GM19372 (cell line): ENCODE measurements around the gene VWA8.
"Not testable (repeated sequence)": the region's sequence is repeated elsewhere in the genome, so short reads cannot be mapped to it uniquely, and the experiment has no call there.

Experiments
- ATAC-seq: cut with Tn5 transposase; IDR thresholded peaks from one replicate; pipeline ENCODE4 v1.9.1; 2021; ENCODE audit warnings: mild to moderate bottlenecking, low read depth, moderate library complexity; ENCODE audit not compliant: unreplicated experiment

The VWA8 gene

DNA sequence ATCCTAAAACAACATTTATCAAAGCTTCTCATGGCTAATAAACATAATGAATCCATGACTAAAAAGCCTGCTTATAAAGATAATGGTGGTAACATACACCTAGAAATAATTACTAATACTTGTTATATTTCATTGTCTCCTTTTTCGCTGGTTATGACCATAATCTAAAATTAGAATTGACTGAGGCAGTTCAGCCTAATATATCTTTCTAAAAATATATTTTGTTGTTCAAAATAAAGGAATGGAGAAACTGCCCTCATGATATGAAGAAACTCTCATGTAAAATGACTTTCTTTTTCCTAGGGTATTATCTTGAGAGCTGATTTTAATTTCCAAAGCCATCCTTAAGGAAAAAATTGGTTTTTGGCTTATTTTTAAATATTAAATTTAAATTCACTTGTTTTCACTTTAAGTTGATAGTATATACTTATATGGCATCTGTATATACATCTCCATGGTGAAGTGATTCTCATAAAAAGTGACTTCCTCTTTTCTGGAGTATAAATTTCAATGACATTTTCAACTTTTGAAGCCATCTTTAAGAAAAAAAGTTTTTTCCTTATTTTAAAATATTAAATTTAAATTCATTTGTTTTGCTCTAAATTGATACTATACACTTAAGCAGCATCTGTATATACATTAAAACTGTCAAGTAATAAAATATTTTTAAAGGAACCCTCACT is 204.6 kb downstream of the VWA8 start:
- ATAC-seq = no peak

- no peak for ATAC-seq
These were observed 209.0 kb downstream of the VWA8 start for GRCh38 chr13:41751734-41752445.

- no peak for ATAC-seq
These were observed 209.6 kb downstream of the VWA8 start for GRCh38 chr13:41751277-41751676.

- no peak for ATAC-seq
These were observed 214.7 kb downstream of the VWA8 start for GRCh38 chr13:41746259-41746658.

DNA sequence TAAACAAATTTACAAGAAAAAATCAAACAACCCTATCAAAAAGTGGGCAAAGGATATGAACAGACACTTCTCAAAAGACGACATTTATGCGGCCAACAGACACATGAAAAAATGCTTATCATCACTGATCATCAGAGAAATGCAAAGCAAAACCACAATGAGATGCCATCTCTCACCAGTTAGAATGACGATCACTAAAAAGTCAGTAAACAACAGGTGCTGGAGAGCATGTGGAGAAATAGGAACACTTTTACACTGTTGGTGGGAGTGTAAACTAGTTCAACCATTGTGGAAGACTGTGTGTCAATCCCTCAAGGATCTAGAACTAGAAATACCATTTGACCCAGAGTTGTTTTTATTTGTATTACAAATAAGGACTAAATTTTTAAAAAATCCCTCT is 215.4 kb downstream of the VWA8 start:
- ATAC-seq = not testable (repeated sequence)

GRCh38 chr13:41742917-41743552 is 217.9 kb downstream of the VWA8 start:
- ATAC-seq = no peak

DNA sequence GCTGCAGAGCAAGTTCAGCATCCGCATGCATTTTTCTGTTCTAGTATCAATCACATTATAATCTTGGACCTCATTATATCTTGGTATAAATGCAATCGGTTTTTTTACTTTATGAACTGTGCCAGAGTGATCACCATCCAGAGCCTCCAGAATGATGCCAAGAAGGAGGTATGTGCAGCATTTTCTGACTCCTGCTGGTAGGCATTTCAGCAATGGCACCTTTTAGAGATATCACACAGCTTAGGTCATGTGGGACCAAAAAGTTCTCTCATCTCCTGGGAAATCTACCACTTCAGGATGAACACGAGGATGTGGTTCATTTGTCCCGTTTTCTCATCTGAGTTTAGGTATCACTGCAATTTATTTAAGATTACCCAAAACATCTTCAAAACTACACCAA is 220.4 kb downstream of the VWA8 start:
- ATAC-seq = no peak

DNA sequence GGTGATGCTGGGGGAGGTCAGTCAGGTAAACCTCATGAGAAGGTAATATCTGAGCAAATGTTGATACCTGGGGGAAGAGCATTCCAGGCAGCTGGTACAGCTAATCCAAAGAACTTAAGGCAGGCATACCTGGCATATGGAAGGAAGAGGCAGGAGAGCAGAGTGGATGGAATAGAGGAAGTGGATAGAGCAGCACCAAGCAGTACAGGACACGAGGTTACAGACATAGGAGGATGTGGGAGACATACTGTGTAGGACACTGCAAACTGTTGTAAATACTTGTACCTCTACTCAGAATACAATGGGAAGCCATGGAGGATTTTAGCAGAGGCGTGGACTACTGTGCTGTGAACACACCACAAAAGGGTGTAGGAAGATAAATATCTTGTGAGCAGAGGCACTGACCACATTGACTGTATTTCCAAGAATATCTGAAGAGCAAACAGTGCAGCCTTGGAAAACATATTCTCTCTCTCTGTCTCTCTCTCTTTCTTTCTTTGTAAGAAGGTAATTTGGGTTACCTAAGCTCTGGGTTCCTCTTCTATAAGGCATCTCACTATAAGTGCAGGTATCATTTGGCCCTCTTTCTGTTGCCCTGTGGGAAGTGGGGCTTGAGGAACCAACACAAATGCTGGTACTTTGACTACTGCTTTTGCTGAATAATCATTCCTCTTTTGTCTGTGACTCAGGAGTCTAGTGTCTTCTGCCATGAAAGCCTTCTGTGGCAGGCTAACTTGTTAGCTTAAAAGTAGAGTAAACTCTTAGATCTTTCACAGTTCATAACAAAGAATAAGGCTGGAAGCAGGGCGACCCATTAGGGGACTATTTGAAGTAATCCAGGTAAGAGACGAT is 238.0 kb downstream of the VWA8 start:
- no peak for ATAC-seq

- no peak for ATAC-seq
These were observed 239.9 kb downstream of the VWA8 start for GRCh38 chr13:41720839-41721561.

- ATAC-seq = no peak
These were observed 244.7 kb downstream of the VWA8 start for GRCh38 chr13:41716236-41716635.

GRCh38 chr13:41713405-41713804 is 247.5 kb downstream of the VWA8 start:
- no peak for ATAC-seq

- ATAC-seq = no peak
These were observed 250.1 kb downstream of the VWA8 start for GRCh38 chr13:41710771-41711170.

- ATAC-seq = no peak
These were observed 251.4 kb downstream of the VWA8 start for GRCh38 chr13:41709511-41709910.

DNA sequence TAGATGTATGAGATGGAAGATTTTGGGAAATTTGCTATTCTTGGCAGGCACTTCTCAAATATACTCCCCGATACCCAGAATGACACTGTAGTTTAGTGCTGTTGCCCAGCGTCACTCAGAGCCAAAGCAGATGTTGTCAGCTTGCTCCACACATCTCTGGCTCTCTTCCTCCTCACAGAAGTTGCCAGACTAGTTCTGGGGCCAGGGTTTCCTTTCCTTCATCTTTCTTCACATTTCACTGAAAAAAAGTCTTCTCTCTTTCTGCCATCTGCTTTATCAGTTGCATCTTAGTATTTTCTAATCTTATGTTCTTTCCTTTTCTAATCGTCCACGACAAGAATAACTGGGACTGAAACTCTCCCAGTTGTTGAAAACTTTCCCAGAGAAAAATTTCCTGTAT is 252.2 kb downstream of the VWA8 start:
- no peak for ATAC-seq

- no peak for ATAC-seq
These were observed 253.6 kb downstream of the VWA8 start for GRCh38 chr13:41707194-41707821.

DNA sequence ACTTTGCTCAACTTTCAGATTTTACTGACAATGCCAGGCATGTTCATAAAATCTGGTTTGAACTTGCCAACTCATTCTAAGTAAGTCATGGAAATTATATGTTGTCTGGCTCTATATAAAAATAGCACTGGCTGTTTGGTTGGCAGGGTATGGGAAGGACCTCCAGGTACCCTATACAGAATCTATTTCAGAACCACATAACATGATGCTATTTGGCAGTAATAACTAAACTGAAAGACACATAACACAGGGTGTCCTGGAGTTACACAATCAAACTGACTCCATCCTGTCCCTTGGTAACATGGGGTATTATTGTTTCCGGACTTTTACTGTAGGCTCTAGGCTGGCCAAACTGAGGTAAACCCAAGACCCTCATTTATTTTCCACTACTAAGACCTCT is 254.8 kb downstream of the VWA8 start:
- ATAC-seq = no peak

GRCh38 chr13:41702540-41702939 is 258.4 kb downstream of the VWA8 start:
- ATAC-seq = no peak

GRCh38 chr13:41701676-41702075 is 259.2 kb downstream of the VWA8 start:
- ATAC-seq = no peak

DNA sequence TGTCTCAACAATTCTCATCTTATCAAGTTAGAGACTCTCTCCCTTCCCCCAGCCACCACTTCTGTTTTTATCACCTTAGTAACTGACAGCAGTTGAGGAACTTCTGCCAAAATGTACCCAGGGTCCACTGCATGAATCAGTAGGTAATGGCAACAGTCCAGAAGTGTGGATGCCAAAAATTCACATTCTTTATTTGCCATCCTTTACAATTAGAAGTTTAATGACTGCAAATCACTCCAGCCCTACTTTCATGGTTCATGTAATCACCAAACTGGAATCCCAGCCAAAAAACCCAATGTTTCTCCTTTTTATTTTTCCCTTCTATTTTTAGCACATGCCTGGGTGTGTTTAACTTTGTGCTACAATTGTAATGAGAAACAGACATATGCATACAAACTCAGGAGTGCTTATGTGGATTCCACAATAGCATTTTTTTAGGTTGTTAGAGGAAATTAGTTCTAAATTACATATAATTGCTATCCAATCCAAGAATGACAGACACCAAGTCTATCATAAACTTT is 260.1 kb downstream of the VWA8 start:
- no peak for ATAC-seq

GRCh38 chr13:41699759-41700158 is 261.1 kb downstream of the VWA8 start:
- ATAC-seq = no peak
